NB4 (cell line): ENCODE data around the gene EOLA1.
A peak's percentile ranks its signal among the peaks of the same experiment; 100 is the strongest.
"Not testable (repeated sequence)": the region's sequence is repeated elsewhere in the genome, so short reads cannot be mapped to it uniquely, and the experiment has no call there.

Experiments
- DNase-seq: peaks from one replicate; pipeline ENCODE4 v3.0.0; 2010; ENCODE audit warnings: low read depth
- H3K4me3 ChIP-seq: one replicate; pipeline ENCODE4 v1.5.1; 2011; ENCODE audit warnings: mild to moderate bottlenecking, low read depth, low read length, moderate library complexity
- CTCF ChIP-seq: IDR thresholded peaks from one replicate; pipeline ENCODE4 v1.5.1; 2012; ENCODE audit warnings: low read depth, low read length
- MAX ChIP-seq: IDR thresholded peaks from 2 replicates; pipeline ENCODE4 v1.6.1; 2011; ENCODE audit warnings: low read depth, low read length
- MYC ChIP-seq: IDR thresholded peaks from 2 replicates; pipeline ENCODE4 v1.6.1; 2011; ENCODE audit warnings: low read depth, low read length
- POLR2A ChIP-seq: IDR thresholded peaks from 2 replicates; pipeline ENCODE4 v1.6.1; 2011; ENCODE audit warnings: mild to moderate bottlenecking; ENCODE audit not compliant: insufficient read length; ENCODE audit errors: extremely low read depth

The EOLA1 gene

GRCh38 chrX:149545545-149546543 is 5.0 kb downstream of the EOLA1 start:
- not testable (repeated sequence) for H3K4me3 ChIP-seq
- TF ChIP-seq CTCF = peak; percentile 15
- peak; percentile 25 for DNase-seq

- H3K4me3 ChIP-seq, DNase-seq: not testable (repeated sequence)
Observed at GRCh38 chrX:149546962-149547361, 6.2 kb downstream of the EOLA1 start.

GRCh38 chrX:149547782-149548181 is 7.0 kb downstream of the EOLA1 start:
- not testable (repeated sequence) for DNase-seq, H3K4me3 ChIP-seq

- not testable (repeated sequence) for DNase-seq, H3K4me3 ChIP-seq
Observed at GRCh38 chrX:149549701-149550100, 8.9 kb downstream of the EOLA1 start, which contains the start of gene HSFX3. Gene HSFX3, minus strand, starts transcription at chrX:149549924. Its CDS starts 72 bp downstream, at chrX:149549852.

GRCh38 chrX:149550454-149550853 is 9.6 kb downstream of the EOLA1 start:
- H3K4me3 ChIP-seq, DNase-seq: not testable (repeated sequence)

GRCh38 chrX:149551245-149551938 is 10.6 kb downstream of the EOLA1 start:
- not testable (repeated sequence) for DNase-seq, H3K4me3 ChIP-seq

GRCh38 chrX:149551939-149552248 is 11.1 kb downstream of the EOLA1 start:
- not testable (repeated sequence) for DNase-seq, H3K4me3 ChIP-seq

- DNase-seq, H3K4me3 ChIP-seq: not testable (repeated sequence)
Observed at GRCh38 chrX:149555251-149555650, 14.4 kb downstream of the EOLA1 start.

GRCh38 chrX:149563359-149563758 is 22.5 kb downstream of the EOLA1 start:
- TF ChIP-seq MAX = no peak
- no peak for TF ChIP-seq POLR2A
- TF ChIP-seq MYC = no peak
- no peak for TF ChIP-seq CTCF
- DNase-seq = no peak

GRCh38 chrX:149567621-149568417 is 27.0 kb downstream of the EOLA1 start:
- no peak overlapping the region for H3K4me3 ChIP-seq
- no peak for TF ChIP-seq CTCF
- no peak for DNase-seq

More at GRCh38 chrX:149563359-149563758, 22.5 kb downstream of the EOLA1 start:
- H3K4me3 ChIP-seq = no peak overlapping the region
